HG02571 (cell line): ENCODE data around the gene ZSCAN20.
A peak's percentile ranks its signal among the peaks of the same experiment; 100 is the strongest.

Experiments used
- ATAC-seq: cut with Tn5 transposase; IDR thresholded peaks from one replicate; pipeline ENCODE4 v1.9.1; 2021; ENCODE audit warnings: mild to moderate bottlenecking, moderate library complexity; ENCODE audit not compliant: unreplicated experiment

The ZSCAN20 gene

GRCh38 chr1:33443080-33443704 is 29.3 kb upstream of the ZSCAN20 start:
- ATAC-seq = no peak

- no peak for ATAC-seq
Measured at GRCh38 chr1:33443705-33444180, 28.7 kb upstream of the ZSCAN20 start.

GRCh38 chr1:33445108-33445507 is 27.3 kb upstream of the ZSCAN20 start:
- no peak for ATAC-seq

DNA sequence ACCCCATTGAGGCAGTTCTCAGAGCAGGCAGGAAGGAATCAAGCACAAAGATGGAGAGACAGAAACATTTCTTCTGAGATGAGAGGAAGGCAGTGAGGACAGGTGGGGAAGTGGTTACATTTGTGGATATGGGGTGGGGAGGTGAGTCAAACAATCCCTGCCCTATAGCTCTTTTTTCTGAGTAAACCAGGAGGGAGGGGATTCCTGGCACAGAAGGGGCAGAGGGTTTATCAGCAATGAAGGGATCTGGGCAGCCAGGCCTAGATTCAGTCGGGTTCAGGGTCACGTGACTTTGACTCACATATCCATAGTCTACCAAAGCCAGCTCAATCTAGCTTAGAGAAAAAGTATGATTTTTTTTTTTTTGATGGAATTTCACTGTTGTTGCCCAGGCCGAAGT is 25.9 kb upstream of the ZSCAN20 start:
- no peak for ATAC-seq

GRCh38 chr1:33454646-33455282 is 17.7 kb upstream of the ZSCAN20 start:
- no peak for ATAC-seq

DNA sequence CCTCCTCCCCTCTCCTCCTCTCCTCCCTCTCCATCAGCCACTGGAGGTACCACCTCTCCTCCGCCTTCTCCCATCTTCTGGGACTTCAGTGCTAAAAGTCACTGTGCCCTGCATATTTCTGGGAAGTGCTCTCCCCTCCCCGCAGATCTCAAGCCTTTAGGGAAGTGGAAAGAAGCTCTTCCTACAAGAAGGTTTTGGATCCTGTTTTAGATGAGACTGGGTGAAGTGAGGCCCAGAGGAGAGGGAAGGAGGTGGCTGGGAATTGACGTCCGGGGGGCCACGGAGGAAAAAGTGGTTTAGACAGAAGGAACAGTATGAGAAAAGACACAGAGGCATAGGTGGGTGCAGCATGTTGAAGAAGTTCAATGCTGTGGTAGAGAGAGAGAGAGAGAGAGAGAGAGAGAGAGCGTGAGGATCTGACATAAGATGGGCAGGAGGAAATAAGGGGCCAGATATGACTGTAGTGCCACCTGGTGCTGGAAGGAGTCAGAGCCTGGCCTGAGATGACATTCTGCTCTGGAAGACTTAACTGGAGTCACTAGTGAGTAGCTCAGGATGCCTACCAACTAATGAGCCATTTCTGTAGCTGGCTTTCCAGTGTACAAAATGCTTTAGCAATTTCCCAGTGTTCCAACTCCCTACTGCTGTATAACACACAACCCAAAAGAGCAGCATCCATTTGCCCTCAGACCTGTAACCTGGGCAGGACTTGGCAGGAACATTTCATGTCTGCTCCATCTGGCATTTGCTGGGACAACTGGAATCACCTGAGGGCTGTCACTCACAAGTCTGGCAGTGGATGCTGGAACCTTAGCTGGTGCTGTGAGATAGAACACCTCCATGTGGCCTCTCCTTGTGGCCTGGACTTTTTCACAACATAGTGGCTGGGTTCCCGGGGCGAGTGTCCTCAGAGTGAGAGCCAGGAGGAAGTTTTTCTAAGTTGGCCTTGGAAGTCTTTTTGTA is 16.6 kb upstream of the ZSCAN20 start:
- no peak for ATAC-seq

DNA sequence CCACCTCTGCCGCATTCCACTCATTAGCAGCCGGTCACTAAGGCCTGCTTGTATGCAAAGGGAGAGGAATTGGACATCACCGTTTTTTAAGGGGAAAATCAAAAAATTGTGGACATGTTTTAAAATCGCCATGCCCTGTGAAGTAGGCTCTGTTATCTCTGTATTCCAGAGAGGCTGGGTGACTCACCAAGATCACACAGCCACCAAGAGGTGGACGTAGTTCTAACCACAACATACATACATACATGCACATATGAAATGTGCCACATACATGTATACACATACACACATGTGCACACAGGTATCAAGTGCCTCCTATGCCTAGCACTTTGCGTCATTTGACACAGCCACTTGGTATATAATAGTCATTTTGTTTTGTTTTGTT is 16.0 kb upstream of the ZSCAN20 start:
- no peak for ATAC-seq

GRCh38 chr1:33459691-33460090 is 12.8 kb upstream of the ZSCAN20 start:
- no peak for ATAC-seq

DNA sequence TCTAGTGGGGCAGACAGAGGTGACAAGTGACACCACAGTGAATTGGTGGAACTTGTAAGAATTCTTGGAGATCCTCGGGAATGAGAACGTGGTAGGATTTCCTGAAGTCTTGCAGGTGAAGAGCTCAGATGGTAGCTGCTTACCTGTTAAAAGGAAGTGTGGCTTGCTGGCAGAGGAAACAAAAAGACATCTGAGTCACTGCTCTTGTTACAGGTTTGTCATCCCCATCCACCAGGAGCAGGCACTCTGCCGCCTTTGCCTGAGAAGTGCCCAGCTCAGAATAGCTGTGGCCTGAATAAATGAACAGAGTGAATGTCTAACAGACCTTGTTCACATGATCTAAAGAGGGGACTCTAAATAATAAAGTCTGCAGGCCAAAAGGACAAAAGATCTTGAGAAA is 12.3 kb upstream of the ZSCAN20 start:
- ATAC-seq = no peak

- ATAC-seq = peak; percentile 70
Measured at GRCh38 chr1:33460947-33461629, 11.4 kb upstream of the ZSCAN20 start.

DNA sequence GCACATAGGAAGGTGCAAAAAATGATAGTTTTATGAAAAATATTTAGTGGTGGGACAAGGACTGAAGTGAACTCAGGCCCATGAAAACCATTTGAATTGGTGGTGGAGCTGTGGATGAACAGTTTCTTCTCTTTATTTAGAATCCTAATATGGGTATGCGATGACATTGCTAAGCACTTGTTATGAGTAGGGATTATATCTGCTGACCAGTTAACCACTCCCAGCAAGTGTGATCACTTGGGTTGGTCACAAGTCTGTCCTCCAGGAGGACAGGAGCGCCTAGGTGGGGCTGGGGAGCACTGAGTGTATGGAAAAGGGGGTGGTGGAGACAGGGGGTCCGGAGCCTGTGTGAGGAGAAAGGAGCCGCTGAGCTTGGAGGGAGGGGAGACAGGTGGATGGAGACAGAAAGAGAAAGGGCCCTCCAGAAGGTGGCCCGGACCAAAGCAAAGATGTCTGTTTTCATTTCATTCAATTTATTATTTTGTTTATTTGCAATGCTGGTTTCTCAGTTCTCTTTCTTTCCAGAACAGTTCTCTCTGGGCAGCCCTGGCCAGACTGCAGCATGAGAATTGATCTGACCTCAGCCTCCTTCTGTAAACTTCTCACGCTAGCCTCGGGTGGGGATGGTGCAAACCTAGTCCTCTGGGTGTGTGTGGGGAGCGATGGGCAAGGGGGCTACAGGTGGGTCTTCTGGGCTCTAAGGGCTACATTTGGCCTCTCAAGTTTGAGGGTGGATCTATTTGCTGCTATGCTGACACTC is 9.9 kb upstream of the ZSCAN20 start:
- ATAC-seq = no peak

DNA sequence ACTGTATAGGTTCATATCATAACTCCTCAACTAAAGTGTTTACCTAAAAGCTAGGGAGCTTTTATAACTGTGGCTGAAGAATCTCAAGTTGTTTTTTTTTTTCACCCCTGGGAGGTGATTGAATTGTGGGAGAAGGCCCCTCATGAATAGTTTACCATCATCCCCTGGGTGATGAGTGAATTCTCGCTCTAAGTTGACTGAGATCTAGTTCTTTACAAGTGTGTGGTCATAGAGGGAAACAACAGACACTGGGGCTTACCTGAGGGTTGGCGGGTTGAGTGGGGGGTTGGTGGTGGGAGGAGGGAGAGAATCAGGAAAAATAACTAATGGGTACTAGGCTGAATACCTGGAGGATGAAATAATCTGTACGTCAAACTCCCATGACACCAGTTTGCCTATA is 7.9 kb upstream of the ZSCAN20 start:
- ATAC-seq = no peak

GRCh38 chr1:33465316-33465715 is 7.1 kb upstream of the ZSCAN20 start:
- ATAC-seq = no peak

- no peak for ATAC-seq
Measured at GRCh38 chr1:33466159-33466558, 6.3 kb upstream of the ZSCAN20 start.

DNA sequence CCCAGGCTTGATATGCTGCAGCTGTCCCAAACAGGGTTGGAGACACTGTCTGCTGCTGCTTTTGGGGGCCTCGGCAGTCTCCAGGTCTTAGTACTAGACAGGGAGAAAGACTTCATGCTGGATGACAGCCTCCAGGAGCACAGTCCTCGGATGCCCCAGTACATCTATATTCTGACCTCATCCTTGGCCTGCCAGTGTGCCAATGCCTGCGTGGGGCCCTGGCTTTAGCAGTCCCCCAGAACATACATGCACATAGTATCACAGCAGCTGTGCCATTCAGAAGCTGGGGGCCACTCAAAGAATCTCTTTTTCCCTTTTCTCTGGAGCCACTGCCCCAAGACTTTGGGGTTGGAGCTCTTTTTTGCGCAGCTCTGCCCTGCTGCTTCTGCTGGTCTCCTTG is 4.4 kb upstream of the ZSCAN20 start:
- no peak for ATAC-seq

DNA sequence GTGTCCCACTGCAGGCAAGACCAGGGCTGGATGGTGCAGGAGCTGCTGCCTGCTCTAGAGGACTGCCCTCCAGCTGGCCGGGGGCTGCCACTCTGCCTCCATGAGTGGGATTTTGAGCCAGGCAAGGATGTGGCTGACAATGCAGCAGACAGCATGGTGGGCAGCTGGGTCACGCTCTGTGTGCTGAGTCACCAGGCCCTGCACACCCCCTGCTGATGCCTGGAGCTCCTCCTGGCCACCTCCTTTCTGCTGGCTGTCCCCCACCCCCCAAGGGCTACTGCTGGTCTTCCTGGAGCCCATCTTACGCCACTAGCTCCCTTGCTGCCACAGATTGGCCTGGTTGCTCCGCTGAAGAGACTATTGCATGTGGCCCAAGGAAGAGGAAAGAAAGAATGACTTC is 3.9 kb upstream of the ZSCAN20 start:
- ATAC-seq = no peak

DNA sequence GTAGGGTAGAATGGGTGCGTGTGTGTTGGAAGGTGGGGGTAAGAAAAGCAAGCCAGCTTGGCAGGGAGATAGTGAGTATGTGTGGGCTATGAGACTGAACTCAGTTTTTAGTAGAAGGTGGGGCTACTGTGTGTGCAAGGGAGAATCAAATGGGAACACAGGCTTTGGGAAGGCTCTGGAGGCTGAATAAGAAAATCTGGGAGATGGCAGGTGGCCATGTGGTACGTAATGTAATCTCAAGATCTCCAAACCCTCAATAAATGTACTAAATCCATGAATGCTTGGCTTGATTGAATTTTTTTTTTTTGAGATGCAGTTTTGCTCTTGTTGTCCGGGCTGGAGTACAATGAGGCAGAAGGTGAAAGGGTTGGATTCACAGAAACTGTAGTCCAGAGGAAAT is 3.5 kb upstream of the ZSCAN20 start:
- ATAC-seq = no peak

GRCh38 chr1:33469691-33470090 is 2.8 kb upstream of the ZSCAN20 start:
- ATAC-seq = no peak

- ATAC-seq = no peak
Measured at GRCh38 chr1:33470495-33471012, 1.9 kb upstream of the ZSCAN20 start.

GRCh38 chr1:33471416-33471815 is 1.0 kb upstream of the ZSCAN20 start:
- ATAC-seq = no peak
